OCI-LY7 (cell line): ENCODE data around the gene DOCK1.

Experiments
- CTCF ChIP-seq: fragments of 200-600 bp; sonication (generic); conservative IDR thresholded peaks from 2 replicates; pipeline ENCODE4 v1.5.1; 2014; ENCODE audit warnings: mild to moderate bottlenecking, antibody characterized with exemption, low read length, moderate library complexity, mixed read lengths
- EZH2phosphoT487 ChIP-seq: fragments of 200-600 bp; sonication (generic); IDR thresholded peaks from 2 replicates; pipeline ENCODE4 v1.6.1; 2018; ENCODE audit warnings: low read depth, borderline replicate concordance, mild to moderate bottlenecking, mixed run types, antibody characterized with exemption, low read length, moderate library complexity, mixed read lengths

- no peak for TF ChIP-seq CTCF
- TF ChIP-seq EZH2phosphoT487 = no peak
These were observed 244.4 kb downstream of the DOCK1 start for GRCh38 chr10:127149501-127150081.
